ENCODE data around the gene SCART1. TPM values are rescaled to one million over a fixed set of nuclear protein-coding genes. Genes with fewer than 3 reads are reported as not detected.

SCART1 gene
- total and polyA plus RNA-seq, 2 donors (not counting 3 experiments of a cell fraction or from before 2014, with no cell fraction given), result 0.90 to 1.0 TPM

- Histone ChIP-seq H3K9me3 (replicated peaks; ENCODE audit: control insufficient read depth, insufficient read depth, low read length) (no peaks in the 10 kb centered on the region), H3K9me1 (replicated peaks; ENCODE audit: control insufficient read depth, extremely low read depth, insufficient read depth, low read length) (no peaks in the 10 kb centered on the region), H3K4me2 (ENCODE audit: insufficient read depth, low read length) (no peak overlapping the region), H3K79me2 (ENCODE audit: control insufficient read depth, insufficient read depth, low read length) (no peaks in the 10 kb centered on the region), H4K20me1 (replicated peaks; ENCODE audit: control insufficient read depth, extremely low read depth, insufficient read depth, low read length) (no peaks in the 10 kb centered on the region), H3K27ac (ENCODE audit: insufficient read depth, low read depth, low read length) (no peak overlapping the region), H2AFZ (ENCODE audit: low read depth, low read length) (no peak overlapping the region), H3K4me3 (replicated peaks in 1 of 3; ENCODE audit: insufficient read depth in 1 of 3, low read depth in 1 of 3, low read length in 3 of 3) (no peak overlapping the region), H3K36me3 (ENCODE audit: control insufficient read depth in 2 of 2, extremely low read depth in 1 of 2, insufficient read depth in 2 of 2, low read length in 2 of 2) (no peaks in the 10 kb centered on the region), H3K9ac (replicated peaks; ENCODE audit: extremely low read depth, insufficient read depth, low read length) (no peak overlapping the region), H3K27me3 (ENCODE audit: control insufficient read depth in 2 of 2, insufficient read depth in 2 of 2, low read length in 2 of 2) (no peaks in the 10 kb centered on the region), H3K4me1 (ENCODE audit: control insufficient read depth, extremely low read depth, insufficient read depth, low read length) (no peaks in the 10 kb centered on the region)
- DNase-seq (ENCODE audit: low read depth, low spot score) (no peak), FAIRE-seq (no peak)
- ChIA-PET POLR2A (no interaction called here), CTCF (no interaction called here)
- dilution Hi-C loops (cut with MboI; ENCODE audit: extremely low pct_ligation_motif_present, low sequenced_read_pairs), result no loop called here
- intact Hi-C loops (cut with micrococcal nuclease), result no loop called here
- no TSS peak for BruUV-seq (replicated peaks)
- TF ChIP-seq CTCF (IDR thresholded peaks at IDR 0.05; ENCODE audit: extremely low read depth in 1 of 2, insufficient read depth in 1 of 2, low read depth in 1 of 2, low read length in 2 of 2) (no peak), EZH2 (IDR thresholded peaks at IDR 0.05; ENCODE audit: borderline replicate concordance, low read depth, low read length, severe bottlenecking) (no peak), MAX (IDR thresholded peaks at IDR 0.05; ENCODE audit: insufficient read depth, insufficient read length) (no peak), FOS (IDR thresholded peaks at IDR 0.05; ENCODE audit: borderline replicate concordance, insufficient read depth, low read length) (no peak)
These were observed 10.5 kb upstream of the SCART1 start for GRCh38 chr10:133442967-133443924.
